CD4-positive, alpha-beta T cell (primary cell): ENCODE data around the gene TTBK1. TPM values are rescaled to one million over a fixed set of nuclear protein-coding genes. Genes with fewer than 3 reads are reported as not detected.

Source experiments
- ATAC-seq: fragments of 200-7000 bp; cut with Tn5 transposase; one replicate; pipeline ENCODE4 v1.10.0; 2022; ENCODE audit warnings: mild to moderate bottlenecking; ENCODE audit not compliant: poor library complexity
- CTCF ChIA-PET: fragments of 350-600 bp; sonication (Branson Sonifier 250); formaldehyde crosslinking; loops from one replicate; lab custom pipeline; 2021; ENCODE audit warnings: antibody characterized with exemption, inconsistent platforms; lab: Charles Lee
- POLR2A ChIA-PET: fragments of 350-600 bp; sonication (Branson Sonifier 250); formaldehyde crosslinking; loops from one replicate; lab custom pipeline; 2021; ENCODE audit warnings: antibody characterized with exemption, inconsistent platforms; lab: Charles Lee
- DNase-seq, 14 experiments: peaks; one replicate each; pipeline ENCODE4 v3.0.0-alpha.2; 2013 to 2020; ENCODE audit warnings: mixed read lengths in 2 of 14
- H3K27ac ChIP-seq, 2 donors: one replicate each; pipeline versions ENCODE4 v1.5.1 to v1.7.0; 2013; ENCODE audit warnings: low read length in 2 of 2, low read depth in 1 of 2, mild to moderate bottlenecking in 1 of 2
- H3K27me3 ChIP-seq, 2 experiments: 1 replicate in 1 of 2; 2 replicates in 1 of 2; pipeline versions ENCODE4 v1.6.1 to v1.7.0; 2013; ENCODE audit warnings: low read length in 2 of 2, control low read depth in 1 of 2, mild to moderate bottlenecking in 1 of 2, moderate library complexity in 1 of 2; ENCODE audit not compliant: insufficient read depth in 2 of 2, control insufficient read depth in 1 of 2
- H3K36me3 ChIP-seq: one replicate; pipeline ENCODE4 v1.6.1; 2013; ENCODE audit warnings: low read length, control low read depth; ENCODE audit not compliant: insufficient read depth
- H3K4me1 ChIP-seq: one replicate; pipeline ENCODE4 v1.6.1; 2013; ENCODE audit warnings: low read length, control low read depth; ENCODE audit not compliant: insufficient read depth
- H3K4me3 ChIP-seq: one replicate; pipeline ENCODE4 v1.5.1; 2013; ENCODE audit warnings: mild to moderate bottlenecking, low read length, moderate library complexity
- H3K9me3 ChIP-seq, 2 experiments: 1 replicate in 1 of 2; 2 replicates in 1 of 2; pipeline versions ENCODE4 v1.6.1 to v1.7.0; 2013; ENCODE audit warnings: low read length in 2 of 2, mild to moderate bottlenecking in 2 of 2, control low read depth in 1 of 2, moderate library complexity in 1 of 2; ENCODE audit not compliant: control insufficient read depth in 1 of 2, insufficient read depth in 1 of 2
- H3K27ac Mint-ChIP-seq: one replicate; pipeline ENCODE4 v1.8.0; 2020; ENCODE audit warnings: mixed read lengths
- H3K27me3 Mint-ChIP-seq: one replicate; pipeline ENCODE4 v1.8.0; 2021; ENCODE audit warnings: mixed read lengths
- H3K36me3 Mint-ChIP-seq: one replicate; pipeline ENCODE4 v1.8.0; 2021; ENCODE audit warnings: low read depth, mixed read lengths
- H3K4me1 Mint-ChIP-seq: one replicate; pipeline ENCODE4 v1.8.0; 2021; ENCODE audit warnings: low read depth, mixed read lengths
- H3K4me3 Mint-ChIP-seq: one replicate; pipeline ENCODE4 v1.8.0; 2020; ENCODE audit warnings: mild to moderate bottlenecking, mixed read lengths
- H3K9me3 Mint-ChIP-seq: one replicate; pipeline ENCODE4 v1.8.0; 2020; ENCODE audit warnings: mixed read lengths
- CTCF ChIP-seq: fragments of 200-600 bp; IDR thresholded peaks from one replicate; pipeline ENCODE4 v1.8.0; 2022; ENCODE audit warnings: antibody characterized with exemption, mild to moderate bottlenecking
- intact Hi-C, 2 experiments: fragments of 100-400 bp; cut with DNase I in 1 of 2; cut with micrococcal nuclease in 1 of 2; formaldehyde crosslinking; loops; one replicate each; pipeline versions ENCODE4 v1.15.1 to v1.9.0; 2023 to 2025; cut with DNase I, micrococcal nuclease
- total RNA-seq, 174 experiments: library from RNA in 2 of 174; stranded (reverse) in 2 of 174; gene quantifications; one replicate each; pipeline ENCODE4 v1.2.3 and lab custom pipeline; 2021 to 2026

TTBK1 gene
- total RNA-seq, 2 experiments from 2014 or later, result not detected

GRCh38 chr6:43296780-43297497 lies 53.7 kb downstream of the TTBK1 start:
- Mint-ChIP-seq H3K27me3 (peaks cover 13% of the 10 kb centered on the region), H3K27ac (no peak overlapping the region), H3K36me3 (no peaks in the 10 kb centered on the region), H3K4me3 (no peak overlapping the region), H3K4me1 (no peaks in the 10 kb centered on the region), H3K9me3 (no peaks in the 10 kb centered on the region)
- no peak for TF ChIP-seq CTCF
- DNase-seq (no peak), ATAC-seq (no peak)
- ChIA-PET POLR2A (no interaction called here), CTCF (no interaction called here)
- Histone ChIP-seq H3K27ac (no peak overlapping the region), H3K36me3 (no peaks in the 10 kb centered on the region), H3K27me3 (peaks cover 0 to 5% of the 10 kb centered on the region in 2 experiments), H3K4me3 (no peak overlapping the region), H3K4me1 (no peaks in the 10 kb centered on the region), H3K9me3 (no peaks in the 10 kb centered on the region)
- intact Hi-C loops, result loop anchor here in 1 of 2 experiments (10.0 kb wide), 1 partner anchor 48 kb away; no protein-coding TSS in a partner anchor

DNA sequence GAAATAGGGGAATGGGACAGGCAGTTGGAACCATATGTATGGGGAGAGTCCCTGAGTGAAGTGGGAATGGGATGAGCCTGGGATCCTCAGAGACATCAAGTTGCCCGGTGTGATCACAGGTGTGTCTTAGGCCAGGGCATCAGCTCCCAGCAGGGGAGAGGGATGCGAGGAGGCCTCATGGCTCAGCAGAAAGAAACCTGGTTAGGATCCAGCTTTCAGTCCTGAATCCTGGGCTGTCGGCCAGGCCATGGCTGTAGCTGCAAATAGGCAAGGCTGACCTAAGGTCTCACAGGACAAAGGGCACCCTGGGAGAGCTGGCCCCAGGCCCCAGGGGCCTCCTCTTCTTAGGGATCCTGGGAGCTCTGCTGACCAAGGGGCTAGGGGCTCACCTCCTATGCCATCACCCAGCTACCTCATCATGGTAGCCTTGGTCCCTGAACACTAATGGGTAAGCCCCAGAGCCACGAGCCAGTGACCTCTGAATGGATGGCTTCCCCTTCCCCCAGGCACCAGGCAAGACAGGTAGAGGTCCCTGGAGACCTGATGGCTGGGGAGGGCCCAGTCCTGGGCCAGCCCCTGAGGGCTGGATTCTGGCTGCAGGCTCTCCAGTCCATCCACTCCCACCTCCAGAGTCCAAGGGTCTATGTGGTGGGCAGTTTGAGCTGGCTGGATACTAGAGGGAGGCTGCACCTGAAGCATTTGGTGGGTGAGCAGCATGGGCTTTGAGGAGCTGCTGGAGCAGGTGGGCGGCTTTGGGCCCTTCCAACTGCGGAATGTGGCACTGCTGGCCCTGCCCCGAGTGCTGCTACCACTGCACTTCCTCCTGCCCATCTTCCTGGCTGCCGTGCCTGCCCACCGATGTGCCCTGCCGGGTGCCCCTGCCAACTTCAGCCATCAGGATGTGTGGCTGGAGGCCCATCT lies 54.6 kb downstream of the TTBK1 start, which contains the start of gene SLC22A7:
Gene SLC22A7 (plus strand): TSS at position 617 of the 921 bp plus-strand sequence. CDS start 99 bp downstream, at position 716.
- CTCF ChIA-PET, result no interaction called here
- intact Hi-C loops, result loop anchor here in 1 of 2 experiments (10.0 kb wide), 1 partner anchor 47 kb away; no protein-coding TSS in a partner anchor
- Histone ChIP-seq H3K9me3 (no peaks in the 10 kb centered on the region), H3K36me3 (no peaks in the 10 kb centered on the region), H3K27ac (no peak within 1 kb of the TSS), H3K4me1 (no peaks in the 10 kb centered on the region), H3K4me3 (no peak within 1 kb of the TSS), H3K27me3 (peaks cover 0 to 5% of the 10 kb centered on the region in 2 experiments)
- no peaks in the 10 kb centered on the region for H3K36me3 Mint-ChIP-seq
- DNase-seq (no peak), ATAC-seq (no peak)
- peaks cover 13% of the 10 kb centered on the region for H3K27me3 Mint-ChIP-seq
- H3K4me1 Mint-ChIP-seq, result no peaks in the 10 kb centered on the region
- H3K4me3 Mint-ChIP-seq, result no peak within 1 kb of the TSS
- H3K27ac Mint-ChIP-seq, result no peak within 1 kb of the TSS
- no peak for TF ChIP-seq CTCF
- POLR2A ChIA-PET, result no interaction called here
- no peaks in the 10 kb centered on the region for H3K9me3 Mint-ChIP-seq

DNA sequence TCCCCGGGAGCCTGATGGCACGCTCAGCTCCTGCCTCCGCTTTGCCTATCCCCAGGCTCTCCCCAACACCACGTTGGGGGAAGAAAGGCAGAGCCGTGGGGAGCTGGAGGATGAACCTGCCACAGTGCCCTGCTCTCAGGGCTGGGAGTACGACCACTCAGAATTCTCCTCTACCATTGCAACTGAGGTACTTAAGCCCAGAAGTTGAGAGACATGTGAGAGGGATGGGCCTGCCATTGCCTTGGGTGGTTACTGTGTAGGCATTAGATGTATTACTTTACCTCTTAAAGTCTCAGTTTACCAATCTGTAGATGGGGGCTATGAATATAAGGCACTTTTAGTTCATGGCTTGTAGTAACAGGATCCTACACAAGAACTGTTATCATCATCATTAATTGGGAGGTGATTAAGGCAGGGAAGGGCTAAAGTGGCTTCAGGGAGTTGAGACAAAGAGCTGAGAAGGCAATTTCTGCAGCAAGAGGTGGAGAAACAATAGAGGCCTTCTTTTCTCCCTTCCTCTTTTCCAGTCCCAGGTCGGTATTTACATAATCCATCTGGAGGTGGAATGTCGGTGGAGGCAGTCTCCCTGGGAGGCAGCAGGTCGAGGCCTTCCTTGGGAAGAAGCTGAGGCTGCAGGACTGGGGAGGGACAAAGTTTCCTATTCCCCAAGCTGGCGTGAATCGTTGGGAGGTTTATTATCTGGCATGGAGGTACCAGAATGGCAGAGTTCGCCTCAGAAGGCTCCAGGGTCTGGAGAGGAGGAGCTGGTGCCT lies 55.5 kb downstream of the TTBK1 start:
- Mint-ChIP-seq H3K4me3 (no peak overlapping the region), H3K36me3 (no peaks in the 10 kb centered on the region), H3K9me3 (no peaks in the 10 kb centered on the region), H3K27ac (no peak overlapping the region), H3K4me1 (no peaks in the 10 kb centered on the region), H3K27me3 (peaks cover 13% of the 10 kb centered on the region)
- Histone ChIP-seq H3K36me3 (no peaks in the 10 kb centered on the region), H3K4me1 (no peaks in the 10 kb centered on the region), H3K27me3 (peaks cover 0 to 5% of the 10 kb centered on the region in 2 experiments), H3K4me3 (no peak overlapping the region), H3K27ac (no peak overlapping the region), H3K9me3 (no peaks in the 10 kb centered on the region)
- TF ChIP-seq CTCF, result no peak
- intact Hi-C loops, result loop anchor here in 1 of 2 experiments (10.0 kb wide), 1 partner anchor 46 kb away; no protein-coding TSS in a partner anchor
- DNase-seq (no peak), ATAC-seq (no peak)
- ChIA-PET POLR2A (no interaction called here), CTCF (interaction anchor here (1.2 kb wide), 1 partner anchor 9 kb away, joined by 3 read pairs; no protein-coding TSS in a partner anchor)
